Left lung (tissue), 10 donors: Measurements from ENCODE around the gene TAS2R60. TPM values are rescaled to one million over a fixed set of nuclear protein-coding genes. Genes with fewer than 3 reads are reported as not detected.

Experiments
- ATAC-seq: fragments of 200-7000 bp; cut with Tn5 transposase; one replicate; pipeline ENCODE4 v1.9.1; 2020; ENCODE audit warnings: moderate library complexity
- DNase-seq, 4 donors: peaks; one replicate each; pipeline ENCODE4 v3.0.0-alpha.2; 2013 to 2020
- H3K27ac ChIP-seq, 2 donors: fragments of 200-600 bp; sonication (generic) in 1 of 2; one replicate each; pipeline versions ENCODE4 v1.5.0 to v1.8.0; 2020 to 2021
- H3K27me3 ChIP-seq, 2 donors: fragments of 200-600 bp; sonication (generic) in 1 of 2; one replicate each; pipeline versions ENCODE4 v1.5.0 to v1.8.0; 2020 to 2021
- H3K36me3 ChIP-seq, 2 donors: fragments of 200-600 bp; sonication (generic) in 1 of 2; one replicate each; pipeline versions ENCODE4 v1.5.0 to v1.8.0; 2020 to 2021
- H3K4me1 ChIP-seq, 2 donors: fragments of 200-600 bp; one replicate each; pipeline ENCODE4 v1.8.0; 2021
- H3K4me3 ChIP-seq, 2 donors: fragments of 200-600 bp; sonication (generic) in 1 of 2; one replicate each; pipeline versions ENCODE4 v1.5.0 to v1.8.0; 2020 to 2021; ENCODE audit warnings: mild to moderate bottlenecking in 1 of 2
- H3K9me3 ChIP-seq, 2 donors: fragments of 200-600 bp; sonication (generic) in 1 of 2; one replicate each; pipeline versions ENCODE4 v1.5.0 to v1.8.0; 2020 to 2021
- CTCF ChIP-seq, 2 donors: fragments of 200-600 bp; sonication (generic) in 1 of 2; IDR thresholded peaks; one replicate each; pipeline versions ENCODE4 v1.5.0 to v1.8.0; 2021; ENCODE audit warnings: antibody characterized with exemption in 2 of 2
- intact Hi-C, 2 donors: fragments of 100-400 bp; cut with DNase I; formaldehyde crosslinking; loops; one replicate each; pipeline versions ENCODE4 v1.11.2 to v1.14.2; 2022
- polyA plus RNA-seq, 6 donors: library from polyadenylated mRNA; unstranded; fragments of 120-200 nt; gene quantifications; one replicate each; pipeline ENCODE4 v1.2.1, GENCODE V29; 2013; ENCODE audit not compliant: insufficient read length in 6 of 6
- total RNA-seq, 2 donors: library from RNA; stranded (reverse); fragmentation: NEBNext Ultra II Directional; extraction: Animal tissue kit (Norgen Biotek cat#: 25700); gene quantifications; one replicate each; pipeline ENCODE4 v1.2.1, GENCODE V29; 2021
- donor health status: DM: no; HTN: yes; CAD: no.
- donor health status: DM: no; HTN: no; CAD: no.

Gene TAS2R60
- total and polyA plus RNA-seq, 8 donors: not detected

DNA sequence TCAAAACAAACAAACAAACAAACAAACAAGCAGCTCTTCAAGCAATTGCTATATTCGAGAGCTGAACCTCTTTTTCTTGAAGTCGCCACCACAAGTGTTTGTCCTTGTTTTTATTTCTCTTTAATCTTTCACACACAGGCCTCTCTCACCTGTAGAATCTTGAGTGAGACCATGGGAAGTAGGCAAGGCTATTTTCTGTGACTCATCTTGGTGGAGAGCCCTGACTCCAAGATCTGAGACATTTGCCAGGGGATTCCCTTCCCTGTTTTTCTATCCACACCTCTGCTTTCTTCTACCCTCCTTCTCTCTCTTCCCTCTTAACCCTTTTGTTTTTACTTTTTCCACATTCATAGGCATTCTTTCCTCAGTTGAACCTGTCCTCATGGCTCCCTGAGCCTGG, 8.0 kb upstream of the TAS2R60 start:
- intact Hi-C loops: no loop called here
- Histone ChIP-seq H3K36me3 (no peaks in the 10 kb centered on the region), H3K27me3 (no peaks in the 10 kb centered on the region), H3K4me3 (no peak overlapping the region), H3K27ac (no peak overlapping the region), H3K9me3 (no peaks in the 10 kb centered on the region), H3K4me1 (peaks cover 0 to 1% of the 10 kb centered on the region in 2 donors)
- DNase-seq (no peak), ATAC-seq (no peak)
- no peak for TF ChIP-seq CTCF (IDR thresholded peaks at IDR 0.05)

DNA sequence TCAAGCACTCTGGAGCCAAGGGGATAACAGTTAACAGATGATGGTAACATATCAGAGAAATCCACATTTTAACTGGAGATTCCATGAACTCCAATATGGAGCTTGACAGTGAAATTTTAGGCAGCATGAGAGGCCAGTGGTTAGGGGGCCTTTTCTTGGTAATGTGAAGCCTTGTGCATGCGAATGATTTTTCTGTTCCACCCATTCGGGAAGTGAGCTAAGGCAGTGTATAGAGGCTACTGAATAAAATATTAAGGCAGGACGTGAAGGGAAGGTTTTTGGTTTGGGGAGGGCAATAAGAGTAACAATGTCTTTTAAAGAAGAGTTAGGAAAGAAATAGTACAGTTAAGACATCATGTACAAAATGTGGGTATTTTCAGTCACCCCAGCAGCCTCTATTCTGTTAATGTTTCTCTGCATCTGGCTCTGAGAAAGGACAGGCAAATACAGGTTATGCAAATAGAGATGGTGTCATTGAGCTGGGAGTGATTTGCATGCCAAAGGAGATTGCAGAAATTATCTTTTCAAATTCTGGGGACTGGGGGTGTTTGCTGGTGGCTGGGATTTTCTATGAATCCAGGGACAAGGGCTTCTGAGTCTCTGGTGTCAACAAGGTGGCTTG, 6.8 kb upstream of the TAS2R60 start:
- no peak for DNase-seq
- no peak overlapping the region for H3K27ac ChIP-seq
- H3K4me1 ChIP-seq: no peaks in the 10 kb centered on the region
- H3K27me3 ChIP-seq: no peaks in the 10 kb centered on the region
- intact Hi-C loops: no loop called here
- no peak for ATAC-seq
- TF ChIP-seq CTCF (IDR thresholded peaks at IDR 0.05): no peak
- no peaks in the 10 kb centered on the region for H3K9me3 ChIP-seq
- H3K36me3 ChIP-seq: no peaks in the 10 kb centered on the region
- H3K4me3 ChIP-seq: no peak overlapping the region

GRCh38 chr7:143437578-143437977, 5.7 kb upstream of the TAS2R60 start:
- intact Hi-C loops: no loop called here
- no peak for ATAC-seq
- TF ChIP-seq CTCF (IDR thresholded peaks at IDR 0.05): no peak
- Histone ChIP-seq H3K4me3 (no peak overlapping the region), H3K36me3 (no peaks in the 10 kb centered on the region), H3K4me1 (no peaks in the 10 kb centered on the region), H3K9me3 (no peaks in the 10 kb centered on the region), H3K27ac (no peak overlapping the region), H3K27me3 (no peaks in the 10 kb centered on the region)
- no peak for DNase-seq

DNA sequence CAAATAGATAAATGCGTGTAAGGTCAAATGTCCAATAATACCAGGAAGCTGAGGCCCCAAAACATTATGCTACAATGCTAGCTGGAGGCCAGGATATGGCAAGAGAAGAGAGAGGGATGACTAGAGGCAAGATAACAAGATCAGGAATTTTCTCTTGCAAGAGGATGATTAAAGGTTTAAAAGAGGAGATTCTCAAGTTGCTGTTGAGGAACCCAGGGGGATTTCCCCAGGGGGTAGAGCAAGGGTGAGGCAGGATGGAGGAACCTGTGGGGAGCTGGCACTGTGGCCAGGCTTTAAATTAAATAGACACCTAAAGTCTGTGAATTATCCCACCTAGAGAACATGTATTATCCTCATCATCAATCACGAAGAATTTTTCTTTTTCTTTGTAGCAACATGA, 3.4 kb upstream of the TAS2R60 start:
- Histone ChIP-seq H3K4me3 (no peak overlapping the region), H3K9me3 (no peaks in the 10 kb centered on the region), H3K27me3 (no peaks in the 10 kb centered on the region), H3K4me1 (no peaks in the 10 kb centered on the region), H3K36me3 (no peaks in the 10 kb centered on the region), H3K27ac (no peak overlapping the region)
- intact Hi-C loops: no loop called here
- DNase-seq (no peak), ATAC-seq (no peak)
- no peak for TF ChIP-seq CTCF (IDR thresholded peaks at IDR 0.05)

GRCh38 chr7:143444063-143444782, 970 bp downstream of the TAS2R60 start:
- DNase-seq (no peak), ATAC-seq (no peak)
- no peak for TF ChIP-seq CTCF (IDR thresholded peaks at IDR 0.05)
- Histone ChIP-seq H3K27me3 (peaks cover 0 to 8% of the 10 kb centered on the region in 2 donors), H3K9me3 (no peaks in the 10 kb centered on the region), H3K36me3 (no peaks in the 10 kb centered on the region), H3K27ac (no peak overlapping the region), H3K4me1 (no peaks in the 10 kb centered on the region), H3K4me3 (no peak overlapping the region)
- intact Hi-C loops: no loop called here
